Measurements from ENCODE around the gene TST.
A peak's percentile ranks its signal among the peaks of the same experiment; 100 is the strongest.

Gene TST

GRCh38 chr22:37023743-37024338 is 4.6 kb upstream of the TST start:
- DNase-seq (ENCODE audit: low read depth), result no peak
- no peak overlapping the region for H3K4me3 ChIP-seq (ENCODE audit: low read length)
- no peak for TF ChIP-seq CTCF (IDR thresholded peaks at IDR 0.05; ENCODE audit: insufficient read depth, low read depth, low read length, missing control alignments)

DNA sequence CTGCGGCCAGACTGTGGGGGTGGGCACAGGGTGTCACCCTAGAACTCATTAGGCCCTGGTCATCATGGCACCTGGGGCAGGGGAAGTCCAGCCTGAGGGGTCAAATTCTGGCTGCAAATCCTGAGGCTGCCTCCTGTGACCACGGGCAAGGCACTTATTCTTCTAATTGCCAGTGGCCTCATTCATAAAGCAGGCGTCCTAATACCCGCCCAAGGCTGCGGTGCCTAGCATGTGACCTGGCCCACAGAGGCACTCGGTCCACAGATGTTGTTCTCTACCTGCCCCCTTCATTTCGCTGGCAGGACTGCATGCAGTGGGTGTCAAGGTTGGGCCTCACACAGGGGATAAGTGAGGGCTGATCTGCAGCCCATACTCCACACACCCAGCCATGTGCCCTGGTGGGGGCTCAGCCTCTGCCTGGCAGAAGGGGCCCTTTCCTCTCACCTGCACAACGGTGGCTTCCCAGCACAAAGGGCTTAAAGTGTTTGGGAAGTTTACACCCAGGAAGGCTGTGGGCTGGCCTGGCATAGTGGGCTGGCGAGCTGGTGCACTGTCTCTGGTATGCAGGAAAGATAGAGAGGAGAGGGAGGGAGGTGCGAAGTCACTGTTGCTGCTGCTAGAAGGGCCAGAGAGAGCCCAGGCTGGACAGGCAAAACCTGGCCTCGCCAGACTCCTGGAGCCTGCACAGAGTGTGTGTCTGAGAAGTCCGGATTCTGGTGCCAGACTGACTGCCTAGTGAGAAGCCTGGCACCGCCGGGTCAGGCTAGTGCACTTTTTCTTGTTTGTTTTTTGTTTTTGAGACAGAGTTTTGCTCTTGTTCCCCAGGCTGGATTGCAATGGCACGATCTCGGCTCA is 3.5 kb upstream of the TST start:
- TF ChIP-seq CTCF (IDR thresholded peaks at IDR 0.05; ENCODE audit: insufficient read depth, low read depth, low read length, missing control alignments), result no peak
- H3K4me3 ChIP-seq (ENCODE audit: low read length), result no peak overlapping the region
- no peak for DNase-seq (ENCODE audit: low read depth)

- peak; percentile 73 for TF ChIP-seq CTCF (IDR thresholded peaks at IDR 0.05; ENCODE audit: insufficient read depth, low read depth, low read length, missing control alignments)
- DNase-seq (ENCODE audit: low read depth), result peak; percentile 65
- no peak overlapping the region for H3K4me3 ChIP-seq (ENCODE audit: low read length)
These were observed 2.6 kb upstream of the TST start for GRCh38 chr22:37021710-37022482.

DNA sequence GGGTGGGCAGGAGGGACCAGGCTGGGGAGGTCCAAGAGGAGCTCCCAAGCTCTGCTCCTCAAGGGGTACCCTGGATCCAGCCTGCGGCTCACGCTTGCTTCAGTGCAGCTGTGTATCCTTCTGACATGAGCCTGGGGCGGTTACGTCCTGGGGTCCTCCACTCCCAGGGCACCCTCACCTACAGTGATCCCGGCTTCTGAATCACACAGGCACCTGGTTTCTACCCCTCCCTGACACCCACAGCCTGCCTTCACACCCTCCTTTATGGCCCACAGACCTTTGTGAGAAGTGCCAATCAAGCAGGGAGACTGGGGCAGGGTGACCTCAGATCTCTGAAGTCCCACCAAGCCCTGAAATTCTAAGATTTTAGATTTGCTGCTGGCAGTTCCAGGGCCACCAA is 1.8 kb upstream of the TST start:
- no peak for DNase-seq (ENCODE audit: low read depth)
- no peak for TF ChIP-seq CTCF (IDR thresholded peaks at IDR 0.05; ENCODE audit: insufficient read depth, low read depth, low read length, missing control alignments)
- no peak overlapping the region for H3K4me3 ChIP-seq (ENCODE audit: low read length)

GRCh38 chr22:37020192-37020479 is 889 bp upstream of the TST start:
- peak overlapping the region; percentile 62 for H3K4me3 ChIP-seq (ENCODE audit: low read length)
- DNase-seq (ENCODE audit: low read depth), result peak; percentile 75
- no peak for TF ChIP-seq CTCF (IDR thresholded peaks at IDR 0.05; ENCODE audit: insufficient read depth, low read depth, low read length, missing control alignments)

GRCh38 chr22:37018815-37019308 is 385 bp downstream of the TST start:
- peak; percentile 52 for DNase-seq (ENCODE audit: low read depth)
- TF ChIP-seq CTCF (IDR thresholded peaks at IDR 0.05; ENCODE audit: insufficient read depth, low read depth, low read length, missing control alignments), result no peak
- peak overlapping the region; percentile 66 for H3K4me3 ChIP-seq (ENCODE audit: low read length)
